ENCODE results near the gene SETD2. TPM values are rescaled to one million over a fixed set of nuclear protein-coding genes. Genes with fewer than 3 reads are reported as not detected.

The SETD2 gene
- total and polyA plus RNA-seq, 2 of the 8 experiments (the other 6 are each of a cell fraction or from before 2014, with no cell fraction given): 15.7 to 46.3 TPM

GRCh38 chr3:46994801-46995731 is 168.8 kb downstream of the SETD2 start:
- Histone ChIP-seq H3K9ac (replicated peaks in 1 of 4; ENCODE audit: extremely low read depth in 1 of 4, low read depth in 3 of 4, low read length in 3 of 4) (no peak overlapping the region), H4K5ac (ENCODE audit: insufficient read length, low read depth, low read length) (no peak overlapping the region), H3K56ac (replicated peaks; ENCODE audit: insufficient read length, low read depth, low read length) (no peak overlapping the region), H2BK5ac (ENCODE audit: low read depth, low read length) (peak overlapping the region; percentile 30; the same call in 1 of the 2 replicates), H3K9me3 (ENCODE audit: insufficient read depth in 2 of 2, low read depth in 1 of 2, low read length in 1 of 2) (no peaks in the 10 kb centered on the region), H3K4me1 (replicated peaks in 1 of 4; ENCODE audit: control insufficient read depth in 3 of 4, insufficient read depth in 4 of 4, low read length in 3 of 4) (peaks cover 0 to 3% (median 1%) of the 10 kb centered on the region in 4 experiments; a peak in 3 of 7 replicates), H4K8ac (ENCODE audit: extremely low read depth, insufficient read depth, low read length) (no peak overlapping the region), H3K4me2 (ENCODE audit: insufficient read depth in 1 of 2, low read depth in 2 of 2, low read length in 2 of 2) (no peak overlapping the region), H3K23ac (ENCODE audit: insufficient read length) (no peak overlapping the region), H2BK120ac (replicated peaks; ENCODE audit: low read depth, low read length) (no peak overlapping the region), H3K36me3 (ENCODE audit: control insufficient read depth in 2 of 4, insufficient read depth in 4 of 4, low read length in 3 of 4) (peaks cover 0 to 7% (median 2%) of the 10 kb centered on the region in 4 experiments; a peak in 4 of 8 replicates), H3K4me3 (ENCODE audit: extremely low read depth in 1 of 4, insufficient read depth in 2 of 4, low read depth in 3 of 4, low read length in 4 of 4) (no peak overlapping the region), H3K27me3 (replicated peaks in 1 of 4; ENCODE audit: control insufficient read depth in 3 of 4, extremely low read depth in 1 of 4, insufficient read depth in 3 of 4, low read length in 3 of 4) (no peaks in the 10 kb centered on the region), H4K20me1 (replicated peaks in 1 of 2; ENCODE audit: control insufficient read depth in 1 of 2, insufficient read depth in 2 of 2, low read length in 2 of 2) (peaks cover 3 to 6% of the 10 kb centered on the region in 2 experiments), H3K14ac (ENCODE audit: insufficient read length) (no peak overlapping the region), H3K79me2 (ENCODE audit: control insufficient read depth in 1 of 2, insufficient read depth in 2 of 2, low read length in 2 of 2) (no peaks in the 10 kb centered on the region), H2BK12ac (ENCODE audit: low read depth, low read length) (no peak overlapping the region), H4K91ac (replicated peaks; ENCODE audit: insufficient read length, low read length) (no peak overlapping the region), H2BK15ac (ENCODE audit: low read length) (no peak overlapping the region), H2AK5ac (ENCODE audit: low read depth, low read length) (no peak overlapping the region), H3K27ac (ENCODE audit: low read depth, low read length) (no peak overlapping the region), H2BK20ac (ENCODE audit: low read length) (no peak overlapping the region), H3K18ac (ENCODE audit: extremely low read depth, low read length) (no peak overlapping the region), H3K4ac (replicated peaks; ENCODE audit: insufficient read length, low read depth, low read length) (no peak overlapping the region), H3K23me2 (ENCODE audit: low read depth, low read length) (no peaks in the 10 kb centered on the region), H3K79me1 (ENCODE audit: low read depth, low read length) (no peaks in the 10 kb centered on the region), H2AFZ (ENCODE audit: low read length) (no peak overlapping the region)
- ChIA-PET POLR2A (ENCODE audit: partially characterized antibody) (interaction anchor here (0.9 to 1.1 kb wide), 2 partner anchors 12 to 13 kb away, joined by 5 read pairs; no protein-coding TSS in a partner anchor), CTCF (ENCODE audit: partially characterized antibody) (interaction anchor here (0.6 to 4.3 kb wide), 8 partner anchors 12 to 329 kb away, joined by 3 to 21 read pairs (median 3); no protein-coding TSS in a partner anchor)
- no peak for FAIRE-seq
- TF ChIP-seq CTBP2 (IDR thresholded peaks at IDR 0.05; ENCODE audit: borderline replicate concordance, insufficient read depth, insufficient read length, low read length): no peak
- TF ChIP-seq RBBP5 (IDR thresholded peaks at IDR 0.05; ENCODE audit: borderline replicate concordance, low read depth, low read length): no peak
- TF ChIP-seq POU5F1 (IDR thresholded peaks at IDR 0.05; ENCODE audit: low read depth, low read length): no peak
- TF ChIP-seq SIRT6 (IDR thresholded peaks at IDR 0.05; ENCODE audit: low read length): no peak
- TF ChIP-seq EZH2 (IDR thresholded peaks at IDR 0.05; ENCODE audit: low read depth, low read length, severe bottlenecking): no peak
- no peak for TF ChIP-seq ASH2L (IDR thresholded peaks at IDR 0.05; ENCODE audit: low read length)
- no peak for TF ChIP-seq HDAC2 (IDR thresholded peaks at IDR 0.05; ENCODE audit: borderline replicate concordance in 1 of 2, low read depth in 2 of 2, low read length in 2 of 2)
- no peak for TF ChIP-seq KDM1A (IDR thresholded peaks at IDR 0.05; ENCODE audit: borderline replicate concordance, low read length)
- no peak for TF ChIP-seq POLR2A (IDR thresholded peaks at IDR 0.05; ENCODE audit: control extremely low read depth in 1 of 2, low read depth in 2 of 2, low read length in 2 of 2)
- no peak for TF ChIP-seq CHD1 (IDR thresholded peaks at IDR 0.05; ENCODE audit: low read depth, low read length)
- 95% methylated on average over 29 of the region's 29 CpGs; no CpG with 5 or more reads in 1 of the 2 experiments for WGBS, 2 experiments (ENCODE audit: extremely low coverage in 1 of 2, insufficient coverage in 1 of 2, insufficient read length in 1 of 2, insufficient replicate concordance in 2 of 2, low coverage in 1 of 2, low lambda C conversion rate in 2 of 2, missing lambda C conversion rate in 1 of 2)
- no peak for DNase-seq (ENCODE audit: low read depth in 1 of 2, low spot score in 2 of 2)

Measured in H1 (cell line).